ENCODE data around the gene CYB5D1.

Gene CYB5D1

DNA sequence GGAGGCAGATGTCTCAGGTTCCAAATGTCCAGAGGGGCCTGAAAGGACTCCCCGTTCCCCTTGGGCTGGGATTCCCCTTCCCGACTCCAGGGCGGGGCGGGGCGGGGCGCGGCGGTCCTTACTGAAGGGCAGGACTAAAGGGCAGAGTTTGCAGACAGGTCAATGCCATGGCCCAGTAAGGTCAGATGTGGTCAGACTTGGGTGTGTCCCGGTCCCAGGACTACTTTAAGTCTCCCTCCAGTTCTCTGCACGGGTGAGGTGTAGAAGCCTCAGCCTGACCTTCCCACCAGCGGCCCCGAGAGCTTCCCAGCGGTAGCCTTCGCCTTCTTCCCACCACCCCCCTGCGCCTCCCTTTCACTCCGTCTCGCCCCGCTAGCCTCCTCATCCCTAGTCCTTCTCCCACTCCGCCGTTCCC, 23.3 kb upstream of the CYB5D1 start:
- peak; percentile 59 for DNase-seq

DNA sequence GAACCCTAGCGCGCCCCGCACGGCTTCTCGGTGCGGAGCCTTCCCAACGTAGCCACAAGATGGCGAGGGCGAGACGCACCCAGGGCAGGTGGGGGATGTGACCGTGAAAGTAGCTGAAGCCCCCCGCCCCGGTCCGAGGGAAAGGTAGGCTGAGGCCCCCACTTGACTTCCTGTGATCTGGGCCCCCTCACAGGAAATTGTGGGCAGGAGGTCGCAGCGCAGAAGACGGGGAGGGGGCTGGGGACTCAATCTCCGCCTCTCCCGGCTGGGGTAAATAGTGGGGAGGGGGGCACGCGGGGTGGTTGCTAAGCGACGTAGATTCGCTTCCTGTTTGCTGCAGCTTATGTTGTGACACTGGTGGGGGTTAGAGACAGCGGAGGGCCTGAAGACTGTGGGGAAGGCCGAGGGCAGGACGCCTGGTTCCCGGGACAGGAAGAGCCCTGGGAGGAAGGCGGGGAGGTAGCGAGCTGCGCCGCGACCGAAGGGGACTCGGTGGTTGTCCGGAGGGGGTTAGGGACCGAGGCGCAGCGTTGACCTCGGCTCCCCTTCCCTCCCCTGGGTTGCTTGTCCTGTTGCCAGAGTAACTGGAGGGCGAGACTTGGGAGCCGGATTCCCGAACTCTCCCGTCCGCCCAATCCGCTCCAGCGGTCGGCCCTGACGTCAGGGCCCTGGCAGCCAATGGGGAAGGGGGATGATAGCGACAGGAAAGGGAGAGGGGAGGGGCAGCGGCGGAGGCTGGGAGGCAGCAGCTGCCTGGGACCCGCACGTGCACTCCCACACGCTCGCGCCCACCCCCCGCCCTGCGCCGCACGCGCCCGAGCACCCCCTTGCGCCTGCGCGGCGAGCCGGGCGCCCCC, 22.6 kb upstream of the CYB5D1 start:
- DNase-seq, result peak; percentile 91

- DNase-seq, result peak; percentile 33
Measured at GRCh38 chr17:7835814-7836595, 21.8 kb upstream of the CYB5D1 start.

GRCh38 chr17:7836596-7837407, 21.0 kb upstream of the CYB5D1 start:
- peak; percentile 60 for DNase-seq

- no peak for DNase-seq
Measured at GRCh38 chr17:7837408-7838088, 20.3 kb upstream of the CYB5D1 start.

GRCh38 chr17:7838090-7839075, 19.4 kb upstream of the CYB5D1 start:
- DNase-seq, result peak; percentile 57

- no peak for DNase-seq
Measured at GRCh38 chr17:7839190-7839875, 18.5 kb upstream of the CYB5D1 start.

- no peak for DNase-seq
Measured at GRCh38 chr17:7839876-7840261, 17.9 kb upstream of the CYB5D1 start.

DNA sequence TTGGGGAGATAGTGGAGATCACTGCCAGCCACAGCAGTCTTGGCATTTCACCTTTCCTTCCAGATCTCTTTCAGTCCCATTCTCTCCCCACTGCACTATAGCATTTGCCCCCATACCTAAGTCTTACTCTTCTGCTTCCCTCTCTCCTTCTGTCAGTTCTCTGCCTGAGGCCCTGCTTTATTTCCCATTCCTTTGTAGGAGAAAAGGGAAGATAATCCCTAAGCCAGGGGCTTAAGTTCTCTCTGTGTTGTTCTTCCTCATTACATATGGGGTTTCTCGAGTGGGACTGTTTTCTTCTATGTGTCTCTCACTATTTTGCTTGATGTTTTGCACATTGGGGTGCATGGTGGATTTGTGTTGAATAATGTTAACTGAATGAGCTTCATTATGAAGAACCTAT, 17.4 kb upstream of the CYB5D1 start:
- DNase-seq, result no peak

DNA sequence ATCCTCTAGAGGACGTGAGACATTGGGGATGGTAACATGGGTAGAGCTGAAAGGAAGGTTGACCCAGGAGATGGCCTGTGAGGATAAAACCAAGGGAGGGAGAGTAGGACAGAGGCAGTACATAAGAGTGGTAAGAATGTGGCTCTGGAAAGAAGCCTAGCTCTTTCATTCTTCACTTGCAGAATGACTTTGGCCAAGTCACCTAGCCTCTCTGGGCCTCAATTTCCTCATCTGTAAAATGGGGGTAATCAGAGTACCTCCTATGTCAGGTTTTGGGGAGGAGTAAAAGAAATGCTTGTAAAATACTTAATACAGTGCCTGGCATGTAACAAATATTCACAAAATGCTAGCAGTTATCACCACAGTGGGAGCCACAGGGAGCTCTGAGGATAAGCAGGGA, 16.9 kb upstream of the CYB5D1 start:
- no peak for DNase-seq

DNA sequence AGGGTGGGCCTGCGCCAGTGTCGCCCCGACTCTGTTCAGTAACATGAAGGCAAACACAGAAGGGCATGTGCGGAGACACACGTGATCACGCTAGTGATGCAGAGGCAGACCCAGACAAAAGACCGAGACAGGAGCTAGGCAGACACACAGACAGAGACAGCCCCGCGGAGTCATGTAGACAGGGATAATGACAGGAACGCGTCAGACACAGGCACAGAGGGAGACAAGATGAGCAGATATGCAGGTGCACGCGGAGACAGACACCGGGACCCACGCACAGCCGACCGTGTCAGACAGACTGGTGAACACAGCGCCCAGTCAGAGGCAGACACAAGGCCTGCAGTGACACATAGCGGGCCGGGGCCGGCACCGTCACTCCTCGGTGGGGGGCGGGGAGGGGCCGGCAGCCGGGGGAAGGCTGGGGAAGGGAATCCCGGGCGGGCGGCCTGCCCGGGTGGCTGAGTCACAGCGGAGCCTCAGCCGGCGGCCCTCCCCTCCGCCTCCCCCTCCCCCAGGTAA, 16.3 kb upstream of the CYB5D1 start:
- DNase-seq, result peak; percentile 97

DNA sequence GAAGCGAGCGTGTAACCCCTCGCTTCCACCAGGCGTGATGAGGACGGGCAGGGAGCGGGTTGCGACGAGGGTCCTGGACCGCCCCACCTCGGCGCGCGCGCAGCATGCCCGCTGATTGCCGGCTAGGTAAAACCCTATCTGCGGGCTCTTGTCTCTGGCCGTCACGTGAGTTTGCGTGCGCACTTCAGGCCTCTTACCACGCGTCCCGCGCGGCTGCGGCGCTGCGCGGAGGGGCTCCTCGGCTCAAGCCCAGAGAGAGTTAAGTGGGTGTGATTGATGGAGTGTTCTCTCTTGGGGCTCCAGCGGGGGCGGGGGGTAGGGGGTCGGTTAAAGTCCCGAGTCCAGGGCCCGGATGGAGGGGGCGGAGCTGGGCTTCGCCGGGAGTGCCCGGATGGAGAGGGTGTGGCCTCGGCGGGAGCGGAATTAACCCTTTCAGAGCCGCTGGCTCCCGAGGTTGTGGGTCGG, 15.9 kb upstream of the CYB5D1 start:
- DNase-seq, result peak; percentile 86

- DNase-seq, result peak; percentile 93
Measured at GRCh38 chr17:7842380-7843256, 15.2 kb upstream of the CYB5D1 start.

GRCh38 chr17:7843257-7843535, 14.6 kb upstream of the CYB5D1 start:
- DNase-seq, result no peak

DNA sequence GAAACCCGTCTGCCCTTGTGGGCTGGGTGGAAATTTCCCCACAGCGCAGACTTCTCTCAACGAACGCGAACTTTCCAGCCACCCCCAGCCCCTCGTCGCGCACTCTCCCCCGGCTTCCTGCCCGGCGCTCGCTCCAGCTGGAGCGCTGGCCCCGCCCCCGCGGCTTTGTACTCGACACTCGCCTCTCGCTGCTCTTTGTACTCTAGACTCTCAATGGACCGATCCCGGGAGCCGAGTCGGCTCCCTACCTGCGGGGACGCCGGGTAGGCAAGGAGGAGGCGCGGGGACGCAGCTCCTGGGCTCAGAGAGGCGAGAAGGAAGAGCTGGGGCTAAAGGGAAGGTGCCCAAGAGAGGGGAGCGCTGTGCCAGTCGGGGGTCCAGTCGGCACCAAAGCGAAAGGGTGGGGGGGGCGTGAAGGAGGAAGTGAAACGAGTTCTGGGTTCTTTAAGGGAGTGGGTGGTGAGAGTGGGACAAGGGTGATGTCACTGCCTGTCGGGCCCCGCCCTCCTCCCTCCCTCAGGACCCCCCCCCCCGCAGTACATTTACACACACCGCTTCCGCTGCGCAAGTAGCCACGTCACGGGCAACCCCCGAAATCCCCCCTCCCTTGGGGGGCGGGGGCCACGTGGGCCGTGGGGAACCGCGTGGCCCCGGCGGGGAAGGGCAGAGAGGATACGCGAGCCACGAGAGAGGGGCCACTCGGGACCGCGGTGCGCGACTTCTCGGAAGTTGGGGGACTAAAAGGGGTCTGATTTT, 14.1 kb upstream of the CYB5D1 start:
- DNase-seq, result peak; percentile 93

DNA sequence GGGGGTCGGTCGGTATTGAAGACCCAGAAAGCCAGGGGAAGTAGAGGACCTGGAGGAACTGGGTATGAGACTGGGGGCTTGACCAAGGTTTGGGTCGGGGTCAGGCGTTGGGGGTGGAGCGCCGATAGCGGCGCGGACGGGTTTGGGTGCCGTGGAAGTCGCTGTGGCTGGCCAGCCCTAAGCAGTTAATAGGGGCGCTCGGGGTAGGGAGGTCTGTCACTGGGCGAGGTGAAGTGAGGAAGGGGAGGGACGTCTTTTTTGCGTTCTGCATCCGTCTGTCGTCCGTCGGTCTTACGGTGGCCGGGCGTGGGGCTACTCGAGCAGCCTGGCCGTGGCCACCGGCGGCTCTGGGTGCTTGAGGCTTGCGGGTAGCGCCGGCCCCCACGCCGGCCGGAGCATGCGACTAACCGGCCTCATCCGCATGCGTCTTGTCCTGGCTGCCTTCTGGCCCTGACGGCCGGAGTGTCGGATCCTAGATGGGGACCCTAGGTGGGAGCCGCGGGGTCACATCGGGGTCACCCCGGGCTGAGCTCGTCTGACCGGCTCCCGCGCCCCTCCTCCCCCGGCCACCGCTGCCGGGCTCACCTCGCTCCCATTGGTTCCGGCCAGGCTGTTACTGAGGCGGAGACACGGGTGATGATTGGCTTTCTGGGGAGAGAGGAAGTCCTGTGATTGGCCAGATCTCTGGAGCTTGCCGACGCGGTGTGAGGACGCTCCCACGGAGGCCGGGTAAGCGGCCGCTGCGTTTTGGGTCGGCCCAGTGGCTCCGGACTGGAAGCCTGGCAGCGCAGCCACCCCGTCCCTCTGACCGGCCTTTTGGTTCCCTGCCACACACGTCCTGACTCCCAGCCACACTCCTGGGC, 13.3 kb upstream of the CYB5D1 start:
- DNase-seq, result peak; percentile 78

GRCh38 chr17:7845359-7846062, 12.3 kb upstream of the CYB5D1 start:
- DNase-seq, result no peak
